Small intestine (tissue), 16 donors: ENCODE data around the gene SUMF2. TPM values are rescaled to one million over a fixed set of nuclear protein-coding genes. Genes with fewer than 3 reads are reported as not detected.
"Not testable (repeated sequence)": the region's sequence is repeated elsewhere in the genome, so short reads cannot be mapped to it uniquely, and the experiment has no call there.

Experiments used
- DNase-seq, 2 donors: peaks; one replicate each; pipeline versions ENCODE4 v3.0.0 to v3.0.0-alpha.2; 2013
- FAIRE-seq: peaks from 2 replicates; lab custom pipeline; 2012; peaks lifted over from hg19 to GRCh38; lab: Jason Lieb, UNC
- H3K27ac ChIP-seq, 3 donors: one replicate each; pipeline ENCODE4 v1.5.1; 2013; ENCODE audit warnings: low read length in 2 of 3, mild to moderate bottlenecking in 2 of 3, control low read depth in 1 of 3, inconsistent platforms in 1 of 3, low read depth in 1 of 3, moderate library complexity in 1 of 3
- H3K27me3 ChIP-seq, 3 donors: one replicate each; pipeline ENCODE4 v1.6.1; 2013; ENCODE audit warnings: low read length in 3 of 3, inconsistent platforms in 1 of 3; ENCODE audit not compliant: control insufficient read depth in 3 of 3, insufficient read depth in 3 of 3
- H3K36me3 ChIP-seq, 3 donors: one replicate each; pipeline ENCODE4 v1.6.1; 2013; ENCODE audit warnings: low read length in 3 of 3, inconsistent platforms in 1 of 3, low read depth in 1 of 3, mild to moderate bottlenecking in 1 of 3, moderate library complexity in 1 of 3; ENCODE audit not compliant: control insufficient read depth in 3 of 3, insufficient read depth in 2 of 3
- H3K4me1 ChIP-seq, 3 donors: one replicate each; pipeline ENCODE4 v1.6.1; 2013; ENCODE audit warnings: low read length in 2 of 3, inconsistent platforms in 1 of 3, low read depth in 1 of 3, mild to moderate bottlenecking in 1 of 3, moderate library complexity in 1 of 3; ENCODE audit not compliant: control insufficient read depth in 3 of 3, insufficient read depth in 2 of 3
- H3K4me3 ChIP-seq, 3 donors: one replicate each; pipeline ENCODE4 v1.5.1; 2013; ENCODE audit warnings: low read length in 3 of 3, control low read depth in 1 of 3, inconsistent platforms in 1 of 3, low read depth in 1 of 3, mild to moderate bottlenecking in 1 of 3, moderate library complexity in 1 of 3
- H3K9me3 ChIP-seq, 2 donors: one replicate each; pipeline ENCODE4 v1.6.1; 2013; ENCODE audit warnings: low read depth in 1 of 2, low read length in 1 of 2; ENCODE audit not compliant: control insufficient read depth in 2 of 2, insufficient read depth in 1 of 2
- WGBS, 3 donors: extraction: QIAGEN DNeasy Blood & Tissue Kit; methylation state at CpG; one replicate each; pipeline ENCODE4 v1.1.7; 2013; 5-methylcytosine and 5-hydroxymethylcytosine counted together
- long read RNA-seq, 10 donors: transcript quantifications; one replicate each; lab custom pipeline, GENCODE V29; 2026
- polyA plus RNA-seq, 4 donors: library from polyadenylated mRNA; stranded (reverse) in 3 of 4; unstranded in 1 of 4; fragments of 200-250 nt in 3 of 4; fragments of 120-200 nt in 1 of 4; gene quantifications; one replicate each; pipeline versions ENCODE4 v1.2.1 to v1.2.3, GENCODE V29; 2013
- donor health status: healthy with polysubstance abuse.
- donor health status: control.
- donor health status: control.
- donor health status: Bipolar disorder and iron deficiency.
- donor health status: healthy.

The SUMF2 gene
- polyA plus RNA-seq: 100 to 1,000 TPM in 2 of 4 donors, 10 to 100 TPM in 2; 45.0 to 304 (median 92.7) TPM
- long read RNA-seq, donor 1, transcript SUMF2-218 (5 exons, 568 nt): minor isoform, 5 of 99 reads
- long read RNA-seq, donor 1, transcript SUMF2-216 (3 exons, 1,195 nt): minor isoform, 19 of 99 reads
- long read RNA-seq, donor 1, transcript SUMF2-208 (9 exons, 2,052 nt): major isoform, 45 of 99 reads
- long read RNA-seq, donor 1, transcript SUMF2-219 (4 exons, 737 nt): minor isoform, 5 of 99 reads
- long read RNA-seq, donor 1, partial matches to known transcripts: 7 of 99 reads
- long read RNA-seq, donor 1, other reads (novel, unspliced or antisense): 8 of 99 reads
- long read RNA-seq, donor 2, transcript SUMF2-208 (9 exons, 2,052 nt): major isoform, 14 of 26 reads
- long read RNA-seq, donor 2, partial matches to known transcripts: 0 of 26 reads
- long read RNA-seq, donor 2, other reads (novel, unspliced or antisense): 0 of 26 reads
- long read RNA-seq, donor 3, transcript SUMF2-216 (3 exons, 1,195 nt): minor isoform, 8 of 39 reads
- long read RNA-seq, donor 3, transcript SUMF2-208 (9 exons, 2,052 nt): major isoform, 20 of 39 reads
- long read RNA-seq, donor 3, partial matches to known transcripts: 0 of 39 reads
- long read RNA-seq, donor 3, other reads (novel, unspliced or antisense): 0 of 39 reads
- long read RNA-seq, donor 4, partial matches to known transcripts: 0 of 1 reads
- long read RNA-seq, donor 4, other reads (novel, unspliced or antisense): 0 of 1 reads
- long read RNA-seq, donor 5, transcript SUMF2-208 (9 exons, 2,052 nt): major isoform, 14 of 21 reads
- long read RNA-seq, donor 5, partial matches to known transcripts: 0 of 21 reads
- long read RNA-seq, donor 5, other reads (novel, unspliced or antisense): 0 of 21 reads
- long read RNA-seq, donor 6, transcript SUMF2-216 (3 exons, 1,195 nt): minor isoform, 6 of 41 reads
- long read RNA-seq, donor 6, transcript SUMF2-208 (9 exons, 2,052 nt): major isoform, 24 of 41 reads
- long read RNA-seq, donor 6, partial matches to known transcripts: 0 of 41 reads
- long read RNA-seq, donor 6, other reads (novel, unspliced or antisense): 5 of 41 reads
- long read RNA-seq, donor 7, transcript SUMF2-208 (9 exons, 2,052 nt): major isoform, 8 of 11 reads
- long read RNA-seq, donor 7, partial matches to known transcripts: 0 of 11 reads
- long read RNA-seq, donor 7, other reads (novel, unspliced or antisense): 0 of 11 reads
- long read RNA-seq, donor 8: 0 reads
- long read RNA-seq, donor 9, transcript SUMF2-208 (9 exons, 2,052 nt): major isoform, 7 of 26 reads
- long read RNA-seq, donor 9, partial matches to known transcripts: 17 of 26 reads
- long read RNA-seq, donor 9, other reads (novel, unspliced or antisense): 0 of 26 reads
- long read RNA-seq, donor 10, transcript SUMF2-208 (9 exons, 2,052 nt): major isoform, 22 of 37 reads
- long read RNA-seq, donor 10, transcript SUMF2-216 (3 exons, 1,195 nt): minor isoform, 5 of 37 reads
- long read RNA-seq, donor 10, partial matches to known transcripts: 0 of 37 reads
- long read RNA-seq, donor 10, other reads (novel, unspliced or antisense): 0 of 37 reads

DNA sequence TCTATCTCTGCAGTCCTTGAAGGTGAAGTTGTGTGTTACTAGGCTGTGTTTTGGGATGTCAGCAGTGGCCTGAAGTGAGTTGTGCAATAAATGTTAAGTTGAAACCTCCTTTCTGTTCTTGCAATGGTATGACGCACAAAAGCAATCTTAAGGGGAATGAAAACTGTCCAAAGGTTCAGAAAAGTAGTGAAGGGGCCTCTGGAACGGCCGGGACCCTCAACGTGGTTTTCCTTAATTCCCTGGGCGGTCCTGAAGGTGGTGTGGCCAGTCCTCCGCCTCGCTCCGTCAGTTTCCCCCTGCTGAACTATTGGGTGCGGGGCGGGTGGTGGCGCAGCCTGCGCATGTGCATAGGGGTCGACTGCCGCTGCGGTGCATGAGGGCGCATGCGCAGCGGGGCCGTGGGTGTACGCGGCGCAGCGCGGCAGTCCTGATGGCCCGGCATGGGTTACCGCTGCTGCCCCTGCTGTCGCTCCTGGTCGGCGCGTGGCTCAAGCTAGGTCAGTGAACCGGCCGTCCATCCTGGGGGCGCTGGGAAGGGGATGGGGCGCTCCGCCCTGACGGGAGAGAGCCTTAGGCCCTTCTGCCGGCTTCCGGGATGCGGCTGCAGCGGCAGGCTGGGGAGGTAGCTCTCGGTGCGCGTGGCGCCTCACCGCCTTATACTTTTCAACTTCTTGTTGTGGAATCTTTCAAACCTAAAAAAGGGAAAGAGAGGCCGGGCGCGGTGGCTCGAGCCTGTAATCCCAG, at the start of gene SUMF2:
Gene SUMF2 (plus strand): TSS at position 405 of the 744 bp plus-strand sequence. CDS start 26 bp downstream, at position 431.
- H3K36me3 ChIP-seq: peaks cover 2 to 27% (median 9%) of the 10 kb centered on the region in 3 donors

DNA sequence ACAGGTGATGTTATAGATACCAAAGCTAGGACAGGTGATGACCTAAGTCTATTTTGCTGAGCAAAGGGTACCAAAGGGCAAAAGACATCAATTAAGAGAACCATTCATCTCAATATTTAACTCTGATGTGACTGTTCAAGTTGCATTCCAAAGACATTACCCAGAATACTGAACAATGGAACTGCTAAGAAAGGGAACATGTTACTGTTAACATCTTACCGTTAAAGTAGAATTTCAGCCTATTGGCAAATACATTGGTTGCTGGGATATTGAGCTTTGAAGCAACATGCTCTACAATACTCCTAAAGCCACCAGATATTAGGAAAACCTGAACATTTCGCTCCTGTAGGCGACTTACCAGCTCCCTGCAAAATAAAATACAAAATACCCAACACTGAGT, 47.1 kb upstream of the SUMF2 start:
- Histone ChIP-seq H3K4me1 (peaks cover 0 to 11% (median 0%) of the 10 kb centered on the region in 3 donors), H3K36me3 (peaks cover 0 to 80% (median 4%) of the 10 kb centered on the region in 3 donors)
- not testable (repeated sequence) for H3K27ac ChIP-seq, H3K27me3 ChIP-seq, H3K9me3 ChIP-seq, DNase-seq, FAIRE-seq, H3K4me3 ChIP-seq
- WGBS, 3 donors: 86 to 97% (median 92%) methylated on average over 3 of the region's 3 CpGs

More for the DNA sequence above, at the start of gene SUMF2:
- no peaks in the 10 kb centered on the region for H3K9me3 ChIP-seq
- H3K27ac ChIP-seq: peak within 1 kb of the TSS; percentile 91 to 95 (median 94)
- H3K27me3 ChIP-seq: no peaks in the 10 kb centered on the region
- DNase-seq (peak; percentile 91 to 96), FAIRE-seq (no peak)
- WGBS, 3 donors: 0 to 1% (median 0%) methylated on average over 34 to 49 of the region's 49 CpGs
- peak within 1 kb of the TSS; percentile 69 to 82 (median 71) for H3K4me3 ChIP-seq
- peaks cover 2 to 29% (median 4%) of the 10 kb centered on the region in 3 donors for H3K4me1 ChIP-seq

DNA sequence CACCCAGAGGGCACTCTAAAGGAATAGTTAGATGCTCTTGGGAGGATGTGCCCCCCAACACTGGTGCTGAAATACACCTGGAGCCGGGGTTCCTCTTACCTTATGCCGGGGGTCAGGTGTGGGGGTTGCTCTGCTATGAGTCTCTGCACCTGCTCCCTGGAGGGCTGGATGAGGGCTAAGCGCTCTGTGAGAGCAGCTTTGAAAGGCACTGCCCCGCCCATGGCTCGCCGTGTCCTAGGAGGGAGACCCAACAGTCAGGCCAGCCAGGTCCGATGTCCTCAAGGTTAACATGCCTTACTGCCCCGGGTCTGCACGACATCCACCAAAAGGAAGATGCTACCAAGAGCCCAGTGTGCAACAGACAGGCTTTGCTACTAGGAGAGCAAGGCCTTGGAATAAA, 44.6 kb upstream of the SUMF2 start:
- Histone ChIP-seq H3K36me3 (peaks cover 0 to 75% (median 4%) of the 10 kb centered on the region in 3 donors), H3K27ac (peak overlapping the region in 1 of 3 donors; percentile 13), H3K9me3 (no peaks in the 10 kb centered on the region), H3K4me1 (peaks cover 0 to 11% (median 0%) of the 10 kb centered on the region in 3 donors), H3K27me3 (no peaks in the 10 kb centered on the region), H3K4me3 (no peak overlapping the region)
- DNase-seq: no peak
- 46 to 80% (median 61%) methylated on average over 9 of the region's 9 CpGs for WGBS, 3 donors
- FAIRE-seq: no peak

- Histone ChIP-seq H3K4me3 (no peak overlapping the region), H3K4me1 (peaks cover 0 to 23% (median 0%) of the 10 kb centered on the region in 3 donors), H3K27ac (no peak overlapping the region), H3K9me3 (no peaks in the 10 kb centered on the region), H3K36me3 (peaks cover 0 to 79% (median 3%) of the 10 kb centered on the region in 3 donors), H3K27me3 (no peaks in the 10 kb centered on the region)
- no peak for DNase-seq
- FAIRE-seq: no peak
Measured at GRCh38 chr7:56023500-56023899, 40.6 kb upstream of the SUMF2 start.

- Histone ChIP-seq H3K9me3 (no peaks in the 10 kb centered on the region), H3K27me3 (no peaks in the 10 kb centered on the region), H3K4me1 (peaks cover 0 to 19% (median 0%) of the 10 kb centered on the region in 3 donors), H3K36me3 (peaks cover 0 to 66% (median 0%) of the 10 kb centered on the region in 3 donors), H3K4me3 (no peak overlapping the region), H3K27ac (no peak overlapping the region)
- DNase-seq: no peak
- no peak for FAIRE-seq
- WGBS, 3 donors: 17 to 91% (median 86%) methylated on average over 1 to 2 of the region's 2 CpGs
Measured at GRCh38 chr7:56026538-56026937, 37.5 kb upstream of the SUMF2 start.

DNA sequence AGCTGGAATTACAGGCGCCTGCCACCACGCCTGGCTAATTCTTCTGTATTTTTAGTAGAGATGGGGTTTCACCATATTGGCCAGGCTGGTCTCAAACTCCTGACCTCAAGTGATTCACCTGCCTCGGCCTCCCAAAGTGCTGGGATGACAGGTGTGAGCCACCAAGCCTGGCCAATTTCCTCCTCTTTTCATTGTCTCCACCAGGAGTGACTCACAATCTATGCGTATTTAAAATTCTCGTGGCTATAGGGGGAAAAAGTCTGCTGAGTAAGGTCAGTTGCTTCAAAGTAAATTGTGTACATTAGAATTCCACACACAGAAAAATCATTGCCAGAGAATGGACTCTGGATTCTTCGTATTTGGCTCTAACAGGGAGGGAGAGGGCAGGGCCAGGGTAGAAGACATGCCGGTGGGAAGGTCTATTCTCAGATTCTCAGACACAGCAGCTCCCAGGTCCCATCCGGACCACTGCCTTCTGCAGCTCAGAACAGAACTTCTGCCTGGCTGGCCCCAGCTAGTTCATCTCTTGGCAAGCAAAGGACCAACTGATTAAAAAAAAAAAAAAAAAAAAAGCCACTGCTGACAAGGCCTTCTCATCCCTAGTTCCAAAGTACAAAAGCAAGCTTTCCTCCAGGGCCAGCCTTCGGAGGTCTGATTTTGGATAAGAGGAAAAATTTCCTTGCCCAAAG, 35.0 kb upstream of the SUMF2 start:
- Histone ChIP-seq H3K27ac (peak overlapping the region in 1 of 3 donors; percentile 72), H3K36me3 (peaks cover 0 to 51% (median 0%) of the 10 kb centered on the region in 3 donors), H3K4me3 (no peak overlapping the region), H3K9me3 (no peaks in the 10 kb centered on the region), H3K27me3 (no peaks in the 10 kb centered on the region), H3K4me1 (peaks cover 0 to 21% (median 0%) of the 10 kb centered on the region in 3 donors)
- peak; percentile 62 to 85 for DNase-seq
- no peak for FAIRE-seq
- WGBS, 3 donors: 36 to 73% (median 43%) methylated on average over 9 of the region's 9 CpGs

- peak overlapping the region in 1 of 3 donors; percentile 72 for H3K27ac ChIP-seq
- no peak overlapping the region for H3K4me3 ChIP-seq
- DNase-seq (no peak), FAIRE-seq (no peak)
- no peaks in the 10 kb centered on the region for H3K9me3 ChIP-seq
- peaks cover 0 to 21% (median 0%) of the 10 kb centered on the region in 3 donors for H3K4me1 ChIP-seq
- no peaks in the 10 kb centered on the region for H3K27me3 ChIP-seq
- peaks cover 0 to 44% (median 0%) of the 10 kb centered on the region in 3 donors for H3K36me3 ChIP-seq
- WGBS, 3 donors: 88 to 95% (median 94%) methylated on average over 8 of the region's 8 CpGs
Measured at GRCh38 chr7:56030340-56030739, 33.7 kb upstream of the SUMF2 start.
